Measurements from ENCODE around the gene TBC1D2. TPM values are rescaled to one million over a fixed set of nuclear protein-coding genes. Genes with fewer than 3 reads are reported as not detected.
A peak's percentile ranks its signal among the peaks of the same experiment; 100 is the strongest.

TBC1D2 gene
- total and polyA plus RNA-seq, 4 donors: 2.8 to 5.1 (median 3.7) TPM

GRCh38 chr9:98248737-98249474 lies 6.5 kb downstream of the TBC1D2 start:
- peak overlapping the region in 1 of 2 donors; percentile 40 for H3K27ac ChIP-seq (ENCODE audit: low read depth in 1 of 2, low read length in 2 of 2)
- no peak for DNase-seq (ENCODE audit: low spot score)
- H3K4me1 ChIP-seq (ENCODE audit: control insufficient read depth in 4 of 4, insufficient read depth in 4 of 4, low read length in 3 of 4): peaks cover 0 to 4% (median 0%) of the 10 kb centered on the region in 4 donors
- H3K36me3 ChIP-seq (ENCODE audit: control insufficient read depth in 4 of 4, insufficient read depth in 3 of 4, low read depth in 1 of 4, low read length in 3 of 4): peaks cover 0 to 4% (median 0%) of the 10 kb centered on the region in 4 donors
- no peaks in the 10 kb centered on the region for H3K9me3 ChIP-seq (ENCODE audit: control insufficient read depth in 4 of 4, low read length in 3 of 4)
- TF ChIP-seq RXRA (IDR thresholded peaks at IDR 0.05): no peak
- TF ChIP-seq MAX (IDR thresholded peaks at IDR 0.05): no peak
- WGBS: 72% methylated on average over 16 of the region's 16 CpGs
- H3K27me3 ChIP-seq (ENCODE audit: control insufficient read depth in 4 of 4, insufficient read depth in 4 of 4, low read length in 3 of 4): no peaks in the 10 kb centered on the region
- H3K9ac ChIP-seq (ENCODE audit: low read depth in 1 of 2, low read length in 2 of 2): no peak overlapping the region
- no peak overlapping the region for H3K4me3 ChIP-seq (ENCODE audit: low read depth in 1 of 3, low read length in 3 of 3)

- H3K27me3 ChIP-seq (ENCODE audit: control insufficient read depth in 4 of 4, insufficient read depth in 4 of 4, low read length in 3 of 4): no peaks in the 10 kb centered on the region
- no peak overlapping the region for H3K9ac ChIP-seq (ENCODE audit: low read depth in 1 of 2, low read length in 2 of 2)
- peaks cover 0 to 4% (median 0%) of the 10 kb centered on the region in 4 donors for H3K4me1 ChIP-seq (ENCODE audit: control insufficient read depth in 4 of 4, insufficient read depth in 4 of 4, low read length in 3 of 4)
- H3K4me3 ChIP-seq (ENCODE audit: low read depth in 1 of 3, low read length in 3 of 3): no peak overlapping the region
- H3K9me3 ChIP-seq (ENCODE audit: control insufficient read depth in 4 of 4, low read length in 3 of 4): no peaks in the 10 kb centered on the region
- TF ChIP-seq SP1 (IDR thresholded peaks at IDR 0.05) (no peak), TAF1 (conservative IDR thresholded peaks at IDR 0.05) (no peak), HNF4A (conservative IDR thresholded peaks at IDR 0.05) (no peak), FOXA1 (IDR thresholded peaks at IDR 0.05) (no peak), ATF3 (IDR thresholded peaks at IDR 0.05) (no peak), RXRA (IDR thresholded peaks at IDR 0.05) (no peak), HNF4G (IDR thresholded peaks at IDR 0.05) (no peak), FOXA2 (IDR thresholded peaks at IDR 0.05) (no peak), JUND (IDR thresholded peaks at IDR 0.05) (no peak), REST (IDR thresholded peaks at IDR 0.05) (no peak)
- 80% methylated on average over 8 of the region's 8 CpGs for WGBS
- peaks cover 0 to 4% (median 0%) of the 10 kb centered on the region in 4 donors for H3K36me3 ChIP-seq (ENCODE audit: control insufficient read depth in 4 of 4, insufficient read depth in 3 of 4, low read depth in 1 of 4, low read length in 3 of 4)
- H3K27ac ChIP-seq (ENCODE audit: low read depth in 1 of 2, low read length in 2 of 2): peak overlapping the region in 1 of 2 donors; percentile 40
- DNase-seq (ENCODE audit: low spot score): no peak
Observed at GRCh38 chr9:98247831-98248657, 7.4 kb downstream of the TBC1D2 start.

- H3K27me3 ChIP-seq (ENCODE audit: control insufficient read depth in 4 of 4, insufficient read depth in 4 of 4, low read length in 3 of 4): no peaks in the 10 kb centered on the region
- H3K4me3 ChIP-seq (ENCODE audit: low read depth in 1 of 3, low read length in 3 of 3): no peak overlapping the region
- TF ChIP-seq JUND (IDR thresholded peaks at IDR 0.05) (no peak), FOXA1 (IDR thresholded peaks at IDR 0.05) (no peak), ZBTB33 (IDR thresholded peaks at IDR 0.05) (no peak), CTCF (IDR thresholded peaks at IDR 0.05; ENCODE audit: low read depth, low read length, missing input control) (no peak), TAF1 (conservative IDR thresholded peaks at IDR 0.05) (no peak), EGR1 (IDR thresholded peaks at IDR 0.05; ENCODE audit: low read depth in 2 of 2) (no peak), NR2F2 (IDR thresholded peaks at IDR 0.05) (no peak), YY1 (IDR thresholded peaks at IDR 0.05) (no peak), SP1 (IDR thresholded peaks at IDR 0.05) (no peak), GABPA (IDR thresholded peaks at IDR 0.05 in 1 of 2, conservative IDR thresholded peaks at IDR 0.05 in 1 of 2) (no peak), HNF4G (IDR thresholded peaks at IDR 0.05) (no peak)
- H3K27ac ChIP-seq (ENCODE audit: low read depth in 1 of 2, low read length in 2 of 2): no peak overlapping the region
- no peak for DNase-seq (ENCODE audit: low spot score)
- 91% methylated on average over 3 of the region's 3 CpGs for WGBS
- no peaks in the 10 kb centered on the region for H3K4me1 ChIP-seq (ENCODE audit: control insufficient read depth in 4 of 4, insufficient read depth in 4 of 4, low read length in 3 of 4)
- H3K36me3 ChIP-seq (ENCODE audit: control insufficient read depth in 4 of 4, insufficient read depth in 3 of 4, low read depth in 1 of 4, low read length in 3 of 4): peaks cover 0 to 2% (median 0%) of the 10 kb centered on the region in 4 donors
- no peaks in the 10 kb centered on the region for H3K9me3 ChIP-seq (ENCODE audit: control insufficient read depth in 4 of 4, low read length in 3 of 4)
- no peak overlapping the region for H3K9ac ChIP-seq (ENCODE audit: low read depth in 1 of 2, low read length in 2 of 2)
Observed at GRCh38 chr9:98242426-98242825, 13.0 kb downstream of the TBC1D2 start.

Data from liver (tissue), 9 donors.